ENCODE measurements around the gene TCEA3.

GRCh38 chr1:23420778-23421177 is 3.8 kb downstream of the TCEA3 start:
- TF ChIP-seq, protein P1, sequence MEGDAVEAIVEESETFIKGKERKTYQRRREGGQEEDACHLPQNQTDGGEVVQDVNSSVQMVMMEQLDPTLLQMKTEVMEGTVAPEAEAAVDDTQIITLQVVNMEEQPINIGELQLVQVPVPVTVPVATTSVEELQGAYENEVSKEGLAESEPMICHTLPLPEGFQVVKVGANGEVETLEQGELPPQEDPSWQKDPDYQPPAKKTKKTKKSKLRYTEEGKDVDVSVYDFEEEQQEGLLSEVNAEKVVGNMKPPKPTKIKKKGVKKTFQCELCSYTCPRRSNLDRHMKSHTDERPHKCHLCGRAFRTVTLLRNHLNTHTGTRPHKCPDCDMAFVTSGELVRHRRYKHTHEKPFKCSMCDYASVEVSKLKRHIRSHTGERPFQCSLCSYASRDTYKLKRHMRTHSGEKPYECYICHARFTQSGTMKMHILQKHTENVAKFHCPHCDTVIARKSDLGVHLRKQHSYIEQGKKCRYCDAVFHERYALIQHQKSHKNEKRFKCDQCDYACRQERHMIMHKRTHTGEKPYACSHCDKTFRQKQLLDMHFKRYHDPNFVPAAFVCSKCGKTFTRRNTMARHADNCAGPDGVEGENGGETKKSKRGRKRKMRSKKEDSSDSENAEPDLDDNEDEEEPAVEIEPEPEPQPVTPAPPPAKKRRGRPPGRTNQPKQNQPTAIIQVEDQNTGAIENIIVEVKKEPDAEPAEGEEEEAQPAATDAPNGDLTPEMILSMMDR (IDR thresholded peaks at IDR 0.05; ENCODE audit: low read depth, low read length, poor library complexity, severe bottlenecking) = no peak
- TF ChIP-seq EZH2phosphoT487 (IDR thresholded peaks at IDR 0.05; ENCODE audit: borderline replicate concordance, low read length) = no peak

Measured in DOHH2 (cell line).